Sigmoid colon (tissue), 7 donors: ENCODE data around the gene SLC16A13. TPM values are rescaled to one million over a fixed set of nuclear protein-coding genes. Genes with fewer than 3 reads are reported as not detected.
"Not testable (repeated sequence)": the region's sequence is repeated elsewhere in the genome, so short reads cannot be mapped to it uniquely, and the experiment has no call there.

Source experiments
- DNase-seq: peaks from one replicate; pipeline ENCODE4 v3.0.0-alpha.2; 2019
- H3K27ac ChIP-seq, 4 donors: fragments of 200-600 bp; sonication (generic); one replicate each; pipeline ENCODE4 v1.5.1; 2016 to 2019; ENCODE audit warnings: mild to moderate bottlenecking in 1 of 4
- H3K27me3 ChIP-seq, 3 donors: fragments of 200-600 bp; sonication (generic); one replicate each; pipeline ENCODE4 v1.5.1; 2019; ENCODE audit warnings: mild to moderate bottlenecking in 1 of 3
- H3K36me3 ChIP-seq, 4 donors: fragments of 200-600 bp; sonication (generic); one replicate each; pipeline ENCODE4 v1.5.1; 2016 to 2019
- H3K4me1 ChIP-seq, 4 donors: fragments of 200-600 bp; sonication (generic); one replicate each; pipeline ENCODE4 v1.5.1; 2017 to 2019
- H3K4me3 ChIP-seq, 4 donors: fragments of 200-600 bp; sonication (generic); one replicate each; pipeline ENCODE4 v1.5.1; 2017 to 2019; ENCODE audit warnings: mild to moderate bottlenecking in 2 of 4, moderate library complexity in 1 of 4
- H3K9me3 ChIP-seq, 4 donors: fragments of 200-600 bp in 3 of 4; sonication (generic) in 3 of 4; one replicate each; pipeline versions ENCODE4 v1.5.1 to v1.6.1; 2013 to 2019
- EP300 ChIP-seq, 4 donors: sonication (generic); formaldehyde crosslinking; IDR thresholded peaks; one replicate each; pipeline ENCODE4 v1.6.1; 2017; ENCODE audit warnings: antibody characterized with exemption in 4 of 4
- POLR2A ChIP-seq, 2 donors: fragments of 450-650 bp; IDR thresholded peaks; one replicate each; pipeline ENCODE4 v1.6.1; 2016; ENCODE audit warnings: antibody characterized with exemption in 2 of 2, mild to moderate bottlenecking in 2 of 2, moderate library complexity in 2 of 2
- POLR2AphosphoS5 ChIP-seq, 4 donors: sonication (generic); formaldehyde crosslinking; IDR thresholded peaks; one replicate each; pipeline ENCODE4 v1.6.1; 2017; ENCODE audit warnings: antibody characterized with exemption in 4 of 4
- WGBS, 2 donors: extraction: QIAGEN DNeasy Blood & Tissue Kit; methylation state at CpG; one replicate each; pipeline ENCODE4 v1.1.7; 2013; 5-methylcytosine and 5-hydroxymethylcytosine counted together
- intact Hi-C: fragments of 100-400 bp; cut with DNase I; formaldehyde crosslinking; loops from one replicate; pipeline ENCODE4 v1.15.1; 2023
- polyA plus RNA-seq, 3 donors: library from polyadenylated mRNA; stranded (reverse); fragments of 200-250 nt; gene quantifications; one replicate each; pipeline ENCODE4 v1.2.3, GENCODE V29; 2013
- total RNA-seq, 4 donors: library from RNA; depleted of rRNA; stranded (reverse); fragments of >200 nt; gene quantifications; one replicate each; pipeline ENCODE4 v1.1.0, GENCODE V29; 2016
- TF ChIP-seq, protein P1 (sequence below), 4 experiments: fragments of 450-650 bp in 3 of 4; fragments of 200-600 bp in 1 of 4; IDR thresholded peaks; one replicate each; pipeline ENCODE4 v1.5.1; 2016 to 2019; ENCODE audit warnings: antibody characterized with exemption in 4 of 4, mild to moderate bottlenecking in 3 of 4, moderate library complexity in 2 of 4
- donor health status: healthy with polysubstance abuse.
- donor health status: Bipolar disorder and iron deficiency.
- donor health status: healthy.

SLC16A13 gene
- total and polyA plus RNA-seq, 7 donors: 0.36 to 7.3 (median 0.66) TPM

DNA sequence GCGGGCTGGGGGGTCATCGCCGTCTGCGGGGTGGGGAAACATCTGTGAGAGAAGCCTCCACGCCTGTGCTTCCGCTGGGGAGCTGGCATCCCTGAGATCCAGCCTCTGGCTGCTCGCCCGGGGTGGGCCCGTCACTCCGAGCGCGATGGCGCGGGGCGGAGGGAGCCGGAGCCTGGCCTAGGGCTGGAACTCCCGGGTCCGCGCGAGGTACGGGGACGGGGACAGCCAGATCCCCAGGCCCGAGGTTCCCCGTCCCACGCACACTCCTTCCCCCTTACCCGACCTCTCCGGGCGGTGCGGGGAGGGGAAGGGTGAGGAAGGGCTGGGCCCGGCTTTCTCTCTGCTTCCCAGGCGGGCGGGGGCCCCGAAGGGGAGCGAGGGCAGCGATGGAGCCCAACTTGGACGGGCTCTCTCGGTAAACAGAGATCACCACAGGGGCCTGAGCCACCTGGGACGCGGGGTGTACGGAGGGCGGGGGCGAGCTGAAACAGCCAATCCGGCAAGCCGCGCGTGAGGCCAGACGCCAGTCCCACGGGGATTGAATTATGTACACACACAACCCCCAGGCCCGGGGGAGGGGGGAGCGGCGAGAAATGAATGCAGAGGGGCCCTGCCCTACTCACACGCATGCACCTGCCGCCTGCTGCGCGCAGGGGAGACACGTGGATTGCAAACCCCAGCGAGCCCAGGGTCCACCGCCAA, 7.8 kb downstream of the SLC16A13 start, which contains the start of gene SLC16A11:
SLC16A11 (minus strand) TSS at position 596 of the 702 bp plus-strand sequence; CDS start at position 17, 579 bp downstream.
- Histone ChIP-seq H3K27me3 (peaks cover 15 to 36% (median 26%) of the 10 kb centered on the region in 3 donors), H3K27ac (peak within 1 kb of the TSS in 3 of 4 donors; percentile 19 to 58 (median 43)), H3K9me3 (no peaks in the 10 kb centered on the region), H3K36me3 (no peaks in the 10 kb centered on the region), H3K4me1 (peaks cover 0 to 39% (median 33%) of the 10 kb centered on the region in 4 donors), H3K4me3 (peak within 1 kb of the TSS; percentile 12 to 53 (median 43))
- TF ChIP-seq POLR2A (IDR thresholded peaks at IDR 0.05): no peak
- TF ChIP-seq, protein P1, sequence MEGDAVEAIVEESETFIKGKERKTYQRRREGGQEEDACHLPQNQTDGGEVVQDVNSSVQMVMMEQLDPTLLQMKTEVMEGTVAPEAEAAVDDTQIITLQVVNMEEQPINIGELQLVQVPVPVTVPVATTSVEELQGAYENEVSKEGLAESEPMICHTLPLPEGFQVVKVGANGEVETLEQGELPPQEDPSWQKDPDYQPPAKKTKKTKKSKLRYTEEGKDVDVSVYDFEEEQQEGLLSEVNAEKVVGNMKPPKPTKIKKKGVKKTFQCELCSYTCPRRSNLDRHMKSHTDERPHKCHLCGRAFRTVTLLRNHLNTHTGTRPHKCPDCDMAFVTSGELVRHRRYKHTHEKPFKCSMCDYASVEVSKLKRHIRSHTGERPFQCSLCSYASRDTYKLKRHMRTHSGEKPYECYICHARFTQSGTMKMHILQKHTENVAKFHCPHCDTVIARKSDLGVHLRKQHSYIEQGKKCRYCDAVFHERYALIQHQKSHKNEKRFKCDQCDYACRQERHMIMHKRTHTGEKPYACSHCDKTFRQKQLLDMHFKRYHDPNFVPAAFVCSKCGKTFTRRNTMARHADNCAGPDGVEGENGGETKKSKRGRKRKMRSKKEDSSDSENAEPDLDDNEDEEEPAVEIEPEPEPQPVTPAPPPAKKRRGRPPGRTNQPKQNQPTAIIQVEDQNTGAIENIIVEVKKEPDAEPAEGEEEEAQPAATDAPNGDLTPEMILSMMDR (IDR thresholded peaks at IDR 0.05): no peak
- TF ChIP-seq EP300 (IDR thresholded peaks at IDR 0.05): no peak
- peak in 1 of 4 donors; percentile 20 for TF ChIP-seq POLR2AphosphoS5 (IDR thresholded peaks at IDR 0.05)
- no peak for DNase-seq
- WGBS, 2 donors: 2% methylated on average over 58 of the region's 58 CpGs
- intact Hi-C loops: no loop called here

DNA sequence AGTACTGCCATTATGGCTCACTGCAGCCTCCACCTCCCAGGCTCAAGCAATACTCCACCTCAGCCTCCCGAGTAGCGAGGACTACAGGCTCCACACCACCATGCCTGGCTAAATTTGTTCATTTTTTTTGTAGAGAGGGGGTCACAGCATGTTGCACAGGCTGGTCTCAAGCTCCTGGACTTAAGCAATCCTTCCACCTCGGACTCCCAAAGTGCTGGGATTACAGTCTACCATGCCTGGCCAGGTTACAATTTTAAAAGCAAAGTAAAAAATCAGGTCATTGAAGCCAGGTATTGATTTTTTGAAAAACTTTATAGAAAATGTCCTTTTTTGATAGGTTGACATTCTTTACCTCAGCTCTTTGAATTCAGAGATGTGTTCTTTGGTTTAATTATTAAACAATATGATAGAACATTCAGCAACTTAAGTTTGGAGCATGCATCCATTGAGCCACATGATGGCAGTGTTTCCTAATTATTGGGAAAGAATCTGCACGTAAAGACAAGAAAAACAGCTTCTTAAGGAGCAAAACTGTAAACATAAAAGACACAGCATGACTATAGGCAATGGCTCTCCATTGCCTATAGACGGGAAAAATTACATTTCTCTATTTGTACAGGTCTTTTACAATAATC, 9.8 kb downstream of the SLC16A13 start:
- intact Hi-C loops: loop anchor here (1.0 kb wide), 1 partner anchor 91 kb away; no protein-coding TSS in a partner anchor
- 5 to 23% methylated on average over 5 of the region's 5 CpGs for WGBS, 2 donors
- peak overlapping the region in 2 of 4 donors; percentile 43 for H3K4me3 ChIP-seq
- TF ChIP-seq, protein P1 (IDR thresholded peaks at IDR 0.05): peak; percentile 63 to 77 (median 70)
- TF ChIP-seq POLR2A (IDR thresholded peaks at IDR 0.05): no peak
- peaks cover 15 to 36% (median 26%) of the 10 kb centered on the region in 3 donors for H3K27me3 ChIP-seq
- H3K27ac ChIP-seq: peak overlapping the region; percentile 46 to 82 (median 78)
- DNase-seq: no peak
- no peaks in the 10 kb centered on the region for H3K36me3 ChIP-seq
- H3K9me3 ChIP-seq: no peaks in the 10 kb centered on the region
- peaks cover 0 to 39% (median 33%) of the 10 kb centered on the region in 4 donors for H3K4me1 ChIP-seq

DNA sequence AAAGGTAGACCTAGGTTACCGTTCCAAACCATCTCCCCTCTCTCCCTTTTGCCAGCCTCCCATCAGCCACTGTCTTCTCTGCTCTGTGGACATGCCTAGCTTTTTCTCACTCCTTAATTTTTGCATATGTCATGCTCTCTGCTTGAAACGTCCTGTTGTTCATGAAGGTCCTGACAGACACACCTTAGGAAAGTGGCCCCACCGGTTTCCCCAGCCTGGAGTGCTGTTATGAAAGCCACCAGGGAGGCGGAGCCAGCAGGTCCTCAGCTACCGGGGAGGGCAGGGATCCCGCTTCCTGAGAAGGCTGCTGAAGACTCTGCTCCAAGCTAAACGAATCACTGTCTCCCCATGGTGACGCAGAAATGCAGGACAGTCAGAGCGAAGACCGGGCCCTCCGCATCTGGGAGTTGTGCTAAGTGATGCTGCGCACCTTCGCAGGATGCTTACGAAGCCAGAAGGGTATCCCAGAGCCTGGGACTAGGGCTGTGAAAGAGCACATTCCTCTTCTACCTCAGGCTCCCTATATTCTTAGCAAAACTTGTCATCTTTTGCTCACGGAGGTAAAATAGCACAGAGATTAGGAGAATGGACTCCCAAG, 10.4 kb downstream of the SLC16A13 start:
- Histone ChIP-seq H3K27ac (peak overlapping the region; percentile 46 to 82 (median 78)), H3K4me3 (peak overlapping the region in 3 of 4 donors; percentile 24 to 43 (median 43)), H3K4me1 (peaks cover 0 to 39% (median 33%) of the 10 kb centered on the region in 4 donors), H3K9me3 (no peaks in the 10 kb centered on the region), H3K36me3 (no peaks in the 10 kb centered on the region), H3K27me3 (peaks cover 15 to 36% (median 26%) of the 10 kb centered on the region in 3 donors)
- no peak for DNase-seq
- 3 to 10% methylated on average over 15 of the region's 15 CpGs for WGBS, 2 donors
- TF ChIP-seq EP300 (IDR thresholded peaks at IDR 0.05): no peak
- intact Hi-C loops: no loop called here

DNA sequence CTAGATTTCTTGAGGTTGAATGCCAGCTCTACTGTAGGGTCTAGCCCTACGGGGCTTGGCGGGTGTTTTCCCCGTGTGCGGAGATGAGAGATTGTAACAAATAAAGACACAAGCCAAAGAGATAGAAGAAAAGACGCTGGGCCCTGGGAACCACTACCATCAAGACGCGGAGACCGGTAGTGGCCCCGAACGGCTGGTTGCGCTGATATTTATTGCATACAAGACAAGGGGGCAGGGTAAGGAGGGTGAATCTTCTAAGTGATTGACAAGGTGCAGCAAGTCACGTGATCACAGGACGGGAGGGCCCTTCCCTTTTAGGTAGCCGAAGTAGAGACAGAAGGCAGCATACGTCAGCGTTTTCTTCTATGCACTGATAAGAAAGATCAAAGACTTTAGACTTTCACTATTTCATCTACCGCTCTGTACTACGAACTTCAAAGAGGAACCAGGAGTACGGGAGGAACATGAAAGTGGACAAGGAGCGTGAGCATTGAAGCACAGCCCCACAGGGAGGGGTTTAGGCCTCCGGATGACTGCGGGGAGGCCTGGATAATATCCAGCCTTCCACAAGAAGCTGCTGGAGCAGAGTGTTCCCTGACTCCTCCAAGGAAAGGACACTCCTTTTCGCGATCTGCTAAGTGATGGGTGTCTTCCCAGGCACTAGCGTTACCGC, 11.0 kb downstream of the SLC16A13 start:
- Histone ChIP-seq H3K27ac (peak overlapping the region; percentile 46 to 82 (median 78)), H3K27me3 (peaks cover 15 to 32% (median 26%) of the 10 kb centered on the region in 3 donors), H3K4me1 (peaks cover 0 to 39% (median 33%) of the 10 kb centered on the region in 4 donors), H3K4me3 (peak overlapping the region; percentile 12 to 43 (median 34))
- TF ChIP-seq EP300 (IDR thresholded peaks at IDR 0.05) (peak in 1 of 4 donors; percentile 58), POLR2AphosphoS5 (IDR thresholded peaks at IDR 0.05) (peak; percentile 61 to 81 (median 73))
- H3K36me3 ChIP-seq, intact Hi-C loops, H3K9me3 ChIP-seq: not testable (repeated sequence)
- 8 to 11% methylated on average over 26 of the region's 26 CpGs for WGBS, 2 donors
- peak; percentile 82 for DNase-seq

DNA sequence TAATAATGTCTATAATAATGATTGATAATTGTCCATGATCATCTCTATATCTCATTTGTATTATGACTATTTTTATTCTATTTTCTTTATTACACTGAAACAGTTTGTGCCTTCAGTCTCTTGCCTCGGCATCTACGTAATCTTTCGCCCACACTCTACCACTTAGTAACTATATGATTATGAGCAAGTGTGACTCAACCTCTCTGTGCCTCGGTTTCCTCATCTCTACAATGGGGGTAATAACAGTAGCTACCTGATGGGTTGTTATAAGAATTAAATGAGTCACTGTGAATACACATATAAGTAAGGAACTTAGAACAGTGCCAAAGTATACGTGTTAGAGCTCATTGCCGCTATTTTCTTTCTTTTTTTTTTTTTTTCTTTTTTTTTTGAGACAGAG, 11.8 kb downstream of the SLC16A13 start:
- peak overlapping the region in 3 of 4 donors; percentile 24 to 43 (median 43) for H3K4me3 ChIP-seq
- 38 to 73% methylated on average over 6 of the region's 6 CpGs for WGBS, 2 donors

More for the DNA sequence above, 11.8 kb downstream of the SLC16A13 start:
- no peak for DNase-seq
- no peaks in the 10 kb centered on the region for H3K9me3 ChIP-seq
- H3K36me3 ChIP-seq: no peaks in the 10 kb centered on the region
- H3K4me1 ChIP-seq: peaks cover 0 to 32% (median 29%) of the 10 kb centered on the region in 4 donors
- intact Hi-C loops: no loop called here
- peak overlapping the region in 3 of 4 donors; percentile 77 to 82 (median 80) for H3K27ac ChIP-seq
- TF ChIP-seq EP300 (IDR thresholded peaks at IDR 0.05) (no peak), POLR2AphosphoS5 (IDR thresholded peaks at IDR 0.05) (no peak), POLR2A (IDR thresholded peaks at IDR 0.05) (no peak)
- TF ChIP-seq, protein P1 (IDR thresholded peaks at IDR 0.05): no peak
- peaks cover 9 to 25% (median 19%) of the 10 kb centered on the region in 3 donors for H3K27me3 ChIP-seq
